T-helper 1 cell treated with Interleukin-12 subunit alpha and Interleukin-12 subunit beta and Interleukin-4 antibody, amounts not matched to agents 30 μg/mL and 1 μg/mL, for 36 hours (primary cell): ENCODE measurements around the gene SCT.

Experiments used
- H3K27ac Mint-ChIP-seq: one replicate; pipeline ENCODE4 v1.8.0; 2021; ENCODE audit warnings: mild to moderate bottlenecking, mixed read lengths
- H3K27me3 Mint-ChIP-seq: one replicate; pipeline ENCODE4 v1.8.0; 2021; ENCODE audit warnings: low read depth, mixed read lengths
- H3K36me3 Mint-ChIP-seq: one replicate; pipeline ENCODE4 v1.8.0; 2021; ENCODE audit warnings: low read depth, mixed read lengths
- H3K4me1 Mint-ChIP-seq: one replicate; pipeline ENCODE4 v1.8.0; 2021; ENCODE audit warnings: low read depth, mixed read lengths
- H3K4me3 Mint-ChIP-seq: one replicate; pipeline ENCODE4 v1.8.0; 2021; ENCODE audit warnings: mild to moderate bottlenecking, moderate library complexity, mixed read lengths
- H3K9me3 Mint-ChIP-seq: one replicate; pipeline ENCODE4 v1.8.0; 2021; ENCODE audit warnings: mixed read lengths

SCT gene

GRCh38 chr11:579830-580601, 47.0 kb downstream of the SCT start:
- Mint-ChIP-seq H3K27ac (no peak overlapping the region), H3K4me3 (no peak overlapping the region), H3K36me3 (peaks cover 18% of the 10 kb centered on the region), H3K9me3 (no peaks in the 10 kb centered on the region), H3K4me1 (peaks cover 22% of the 10 kb centered on the region), H3K27me3 (peaks cover 2% of the 10 kb centered on the region)

GRCh38 chr11:578276-579035, 48.5 kb downstream of the SCT start:
- peaks cover 33% of the 10 kb centered on the region for H3K4me1 Mint-ChIP-seq
- H3K36me3 Mint-ChIP-seq = peaks cover 14% of the 10 kb centered on the region
- H3K4me3 Mint-ChIP-seq = peak overlapping the region; percentile 91
- no peaks in the 10 kb centered on the region for H3K9me3 Mint-ChIP-seq
- peaks cover 12% of the 10 kb centered on the region for H3K27me3 Mint-ChIP-seq
- H3K27ac Mint-ChIP-seq = no peak overlapping the region

GRCh38 chr11:577611-577894, 49.4 kb downstream of the SCT start:
- Mint-ChIP-seq H3K27ac (peak overlapping the region; percentile 80), H3K9me3 (no peaks in the 10 kb centered on the region), H3K36me3 (peaks cover 14% of the 10 kb centered on the region), H3K27me3 (peaks cover 12% of the 10 kb centered on the region), H3K4me1 (peaks cover 33% of the 10 kb centered on the region), H3K4me3 (peak overlapping the region; percentile 91)

- Mint-ChIP-seq H3K4me3 (peak overlapping the region; percentile 91), H3K27me3 (peaks cover 12% of the 10 kb centered on the region), H3K36me3 (peaks cover 14% of the 10 kb centered on the region), H3K9me3 (no peaks in the 10 kb centered on the region), H3K4me1 (peaks cover 33% of the 10 kb centered on the region), H3K27ac (peak overlapping the region; percentile 80)
These were observed 50.0 kb downstream of the SCT start for GRCh38 chr11:576811-577610.
